Calu3 (cell line): ENCODE results near the gene TMEM240. TPM values are rescaled to one million over a fixed set of nuclear protein-coding genes. Genes with fewer than 3 reads are reported as not detected.

Source experiments
- BruUV-seq: library from RNA; stranded (reverse); fragments of 400-500 nt; replicated peaks from 2 replicates; lab custom pipeline; 2021; lab: Mats Ljungman, UMichigan
- CTCF ChIA-PET: fragments of 300-600 bp; sonication (Branson Sonifier 250); formaldehyde crosslinking; loops from one replicate; lab custom pipeline; 2022; ENCODE audit warnings: antibody characterized with exemption; lab: Charles Lee
- DNase-seq: peaks from one replicate; pipeline ENCODE4 v3.0.0; 2022
- H3K27ac Mint-ChIP-seq: one replicate; pipeline ENCODE4 v1.8.0; 2022; ENCODE audit warnings: mixed read lengths; ENCODE audit not compliant: unreplicated experiment
- H3K27me3 Mint-ChIP-seq: one replicate; pipeline ENCODE4 v1.8.0; 2022; ENCODE audit warnings: mixed read lengths; ENCODE audit not compliant: unreplicated experiment
- H3K36me3 Mint-ChIP-seq: one replicate; pipeline ENCODE4 v1.8.0; 2022; ENCODE audit warnings: mild to moderate bottlenecking, moderate library complexity, mixed read lengths; ENCODE audit not compliant: insufficient read depth, unreplicated experiment
- H3K4me1 Mint-ChIP-seq: one replicate; pipeline ENCODE4 v1.8.0; 2022; ENCODE audit warnings: mild to moderate bottlenecking, low read depth, mixed read lengths; ENCODE audit not compliant: unreplicated experiment
- H3K4me3 Mint-ChIP-seq: one replicate; pipeline ENCODE4 v1.8.0; 2022; ENCODE audit warnings: mild to moderate bottlenecking, low read depth, moderate library complexity, mixed read lengths; ENCODE audit not compliant: unreplicated experiment
- H3K9me3 Mint-ChIP-seq: one replicate; pipeline ENCODE4 v1.8.0; 2022; ENCODE audit warnings: low read depth, mixed read lengths; ENCODE audit not compliant: unreplicated experiment
- CTCF ChIP-seq: fragments of 200-600 bp; IDR thresholded peaks from one replicate; pipeline ENCODE4 v1.8.0; 2022; ENCODE audit warnings: antibody characterized with exemption; ENCODE audit not compliant: unreplicated experiment
- intact Hi-C: fragments of 100-400 bp; cut with micrococcal nuclease; formaldehyde crosslinking; loops from one replicate; pipeline ENCODE4 v1.10.0; 2022; ENCODE audit not compliant: unreplicated experiment
- total RNA-seq: library from RNA; stranded (reverse); gene quantifications from 2 replicates; pipeline ENCODE4 v1.2.3, GENCODE V29; 2022

TMEM240 gene
- total RNA-seq, 1 experiment from 2014 or later = 5.1 TPM

- Mint-ChIP-seq H3K27ac (no peak overlapping the region), H3K36me3 (peaks cover 58% of the 10 kb centered on the region), H3K9me3 (no peaks in the 10 kb centered on the region), H3K27me3 (no peaks in the 10 kb centered on the region), H3K4me3 (no peak overlapping the region), H3K4me1 (no peaks in the 10 kb centered on the region)
- TF ChIP-seq CTCF = no peak
- intact Hi-C loops = no loop called here
- no TSS peak for BruUV-seq
- DNase-seq = no peak
- CTCF ChIA-PET = no interaction called here
These were observed 28.9 kb upstream of the TMEM240 start for GRCh38 chr1:1569341-1569740.

DNA sequence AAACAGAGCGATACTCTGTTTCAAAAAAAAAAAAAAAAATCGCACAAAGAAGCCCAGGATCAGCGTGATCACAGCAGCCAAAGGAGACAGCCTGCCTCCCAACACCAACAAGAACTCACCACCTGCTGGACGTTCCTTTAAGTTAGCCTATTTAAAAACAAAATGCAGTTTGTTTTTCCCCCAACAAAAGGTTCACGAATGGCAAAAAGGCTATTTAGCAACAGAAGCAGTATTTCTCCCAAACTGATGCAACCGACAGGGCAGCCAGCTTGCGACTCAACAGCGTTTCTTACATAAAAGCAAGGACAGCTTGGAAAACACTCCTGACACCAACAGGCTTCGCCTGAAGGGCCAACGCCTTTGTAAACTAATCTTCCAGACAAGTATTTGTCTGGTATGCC, 27.5 kb upstream of the TMEM240 start:
- Mint-ChIP-seq H3K4me3 (no peak overlapping the region), H3K9me3 (no peaks in the 10 kb centered on the region), H3K27me3 (no peaks in the 10 kb centered on the region), H3K27ac (no peak overlapping the region), H3K4me1 (no peaks in the 10 kb centered on the region), H3K36me3 (peaks cover 53% of the 10 kb centered on the region)
- TF ChIP-seq CTCF = no peak
- CTCF ChIA-PET = no interaction called here
- no TSS peak for BruUV-seq
- intact Hi-C loops = no loop called here
- no peak for DNase-seq

DNA sequence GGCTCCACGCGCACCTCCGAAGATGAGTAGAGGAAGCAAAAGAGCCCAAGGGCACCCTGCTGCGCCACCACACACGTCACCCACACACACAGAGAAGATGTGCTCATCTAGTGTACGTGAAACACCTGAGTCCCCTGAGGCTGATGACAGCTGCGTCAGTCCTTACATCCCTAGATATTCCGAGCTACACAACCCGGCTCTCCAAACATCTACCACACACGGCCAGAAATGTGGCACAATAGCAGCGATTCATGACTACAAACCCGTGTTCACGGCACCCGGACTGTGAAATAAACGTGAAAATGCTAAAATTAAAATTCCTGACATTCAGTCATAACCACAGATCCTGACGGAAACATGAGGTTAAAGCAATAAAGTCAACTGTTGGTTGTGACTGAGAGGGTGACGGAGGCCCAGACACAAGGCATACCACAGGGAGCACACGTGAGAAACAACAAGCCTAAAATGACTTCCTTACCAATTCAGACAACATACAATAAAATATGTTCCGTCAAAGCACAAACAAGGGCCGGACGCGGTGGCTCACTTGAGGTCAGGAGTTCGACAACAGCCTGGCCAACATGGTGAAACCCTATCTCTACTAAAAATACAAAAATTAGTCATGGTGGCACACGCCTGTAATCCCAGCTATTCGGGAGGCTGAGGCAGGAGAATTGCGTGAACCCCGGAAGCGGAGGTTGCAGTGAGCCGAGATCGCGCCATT, 26.9 kb upstream of the TMEM240 start:
- H3K27me3 Mint-ChIP-seq = no peaks in the 10 kb centered on the region
- H3K4me1 Mint-ChIP-seq = no peaks in the 10 kb centered on the region
- no peak overlapping the region for H3K4me3 Mint-ChIP-seq
- H3K9me3 Mint-ChIP-seq = no peaks in the 10 kb centered on the region
- BruUV-seq = no TSS peak
- no peak for TF ChIP-seq CTCF
- H3K27ac Mint-ChIP-seq = no peak overlapping the region
- CTCF ChIA-PET = no interaction called here
- intact Hi-C loops = no loop called here
- H3K36me3 Mint-ChIP-seq = peaks cover 56% of the 10 kb centered on the region
- DNase-seq = no peak

DNA sequence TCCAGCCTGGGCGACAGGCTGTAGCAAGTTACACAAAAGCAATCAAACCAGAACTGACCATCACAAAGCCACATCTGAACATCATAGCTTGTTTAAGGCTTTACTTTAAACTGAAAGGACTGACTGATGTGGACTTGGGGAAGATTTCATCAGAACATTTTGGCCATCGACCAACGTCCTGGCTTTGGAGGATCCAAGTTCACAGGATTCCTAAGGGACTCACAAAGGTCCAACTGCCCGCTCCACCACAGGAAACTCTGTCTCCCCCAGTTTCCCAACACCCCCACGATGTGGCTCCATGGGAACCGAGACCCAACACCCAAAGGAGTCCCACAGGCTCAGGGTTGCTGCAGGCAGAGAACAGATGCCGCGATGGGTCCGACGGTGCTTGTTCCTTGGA, 24.9 kb upstream of the TMEM240 start:
- no peak for DNase-seq
- Mint-ChIP-seq H3K4me3 (no peak overlapping the region), H3K9me3 (no peaks in the 10 kb centered on the region), H3K27me3 (no peaks in the 10 kb centered on the region), H3K36me3 (peaks cover 55% of the 10 kb centered on the region), H3K4me1 (no peaks in the 10 kb centered on the region), H3K27ac (no peak overlapping the region)
- CTCF ChIA-PET = no interaction called here
- BruUV-seq = no TSS peak
- intact Hi-C loops = no loop called here
- TF ChIP-seq CTCF = no peak
